Measurements from ENCODE around the gene ZNF804A.
"Not testable (repeated sequence)": the region's sequence is repeated elsewhere in the genome, so short reads cannot be mapped to it uniquely, and the experiment has no call there.

Gene ZNF804A

DNA sequence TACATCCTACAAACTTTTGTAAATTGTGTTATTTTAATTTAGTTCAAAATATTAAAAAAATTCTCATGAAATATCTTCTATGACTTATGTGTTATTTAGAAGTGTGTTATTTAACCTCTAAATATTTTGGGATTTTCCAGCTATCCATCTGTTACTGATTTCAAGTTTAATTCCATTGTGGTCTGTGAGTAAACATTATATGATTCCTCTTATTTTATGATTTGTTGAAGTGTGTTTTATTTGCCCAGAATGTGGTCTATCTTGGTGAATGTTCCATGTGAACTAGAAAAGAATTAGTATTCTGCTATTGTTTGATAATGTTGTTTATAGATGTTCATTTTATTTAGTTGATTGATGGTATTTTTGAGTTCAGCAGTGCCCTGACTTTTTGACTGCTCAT is 136.0 kb downstream of the ZNF804A start:
- no peak for TF ChIP-seq CTCF (IDR thresholded peaks at IDR 0.05; ENCODE audit: insufficient read depth, low read length, missing control alignments)
- H3K4me3 ChIP-seq (ENCODE audit: low read depth, low read length): no peak overlapping the region
- ChIA-PET CTCF (no interaction called here), POLR2A (no interaction called here)
- DNase-seq (ENCODE audit: low read depth, low spot score): no peak

- POLR2A ChIA-PET: no interaction called here
Observed at GRCh38 chr2:184735611-184736010, 137.3 kb downstream of the ZNF804A start.

DNA sequence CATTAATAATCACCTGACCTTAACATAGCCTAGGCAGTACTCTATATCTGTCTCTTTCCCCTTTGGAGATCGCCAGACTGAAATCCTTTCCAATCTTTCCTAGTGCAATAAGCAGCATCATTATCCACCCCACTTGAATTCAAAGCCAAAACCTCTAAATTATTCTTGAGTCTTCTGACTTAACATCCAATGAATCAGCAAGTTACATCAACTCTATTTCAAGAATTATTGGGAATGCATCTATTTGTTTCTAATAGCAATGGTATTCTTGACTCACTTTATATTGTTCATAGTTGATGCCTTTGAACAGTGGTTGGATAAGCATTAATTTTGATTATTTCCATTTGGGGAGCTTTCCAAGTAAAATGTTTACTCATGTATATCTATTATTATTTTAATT is 144.8 kb downstream of the ZNF804A start:
- TF ChIP-seq CTCF (IDR thresholded peaks at IDR 0.05; ENCODE audit: insufficient read depth, low read length, missing control alignments): no peak
- H3K4me3 ChIP-seq (ENCODE audit: low read depth, low read length): no peak overlapping the region
- POLR2A ChIA-PET: no interaction called here
- CTCF ChIA-PET: no interaction called here
- no peak for DNase-seq (ENCODE audit: low read depth, low spot score)

More at GRCh38 chr2:184735611-184736010, 137.3 kb downstream of the ZNF804A start:
- CTCF ChIA-PET: no interaction called here
- TF ChIP-seq CTCF (IDR thresholded peaks at IDR 0.05; ENCODE audit: insufficient read depth, low read length, missing control alignments): no peak
- no peak overlapping the region for H3K4me3 ChIP-seq (ENCODE audit: low read depth, low read length)
- no peak for DNase-seq (ENCODE audit: low read depth, low spot score)

DNA sequence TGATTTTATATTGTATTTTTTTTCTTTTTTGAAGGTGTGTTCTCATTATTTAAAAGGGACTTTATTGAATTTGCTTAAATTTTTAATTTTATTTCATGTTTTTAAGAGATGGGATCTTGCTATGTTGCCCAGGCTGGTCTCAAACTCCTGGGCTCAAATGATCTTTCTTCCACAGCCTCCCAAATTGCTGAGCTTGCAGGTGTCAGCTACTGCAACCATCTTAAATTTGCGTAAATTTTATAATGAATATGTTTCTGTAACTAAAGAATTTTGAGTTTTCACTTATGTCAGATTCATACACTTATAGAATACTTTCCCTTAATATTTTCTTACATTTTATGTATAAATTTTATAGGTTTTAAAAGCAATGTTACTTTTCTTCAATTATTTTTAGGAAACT is 157.8 kb downstream of the ZNF804A start:
- POLR2A ChIA-PET: no interaction called here
- no peak for TF ChIP-seq CTCF (IDR thresholded peaks at IDR 0.05; ENCODE audit: insufficient read depth, low read length, missing control alignments)
- no peak overlapping the region for H3K4me3 ChIP-seq (ENCODE audit: low read depth, low read length)
- no peak for DNase-seq (ENCODE audit: low read depth, low spot score)
- CTCF ChIA-PET: no interaction called here

DNA sequence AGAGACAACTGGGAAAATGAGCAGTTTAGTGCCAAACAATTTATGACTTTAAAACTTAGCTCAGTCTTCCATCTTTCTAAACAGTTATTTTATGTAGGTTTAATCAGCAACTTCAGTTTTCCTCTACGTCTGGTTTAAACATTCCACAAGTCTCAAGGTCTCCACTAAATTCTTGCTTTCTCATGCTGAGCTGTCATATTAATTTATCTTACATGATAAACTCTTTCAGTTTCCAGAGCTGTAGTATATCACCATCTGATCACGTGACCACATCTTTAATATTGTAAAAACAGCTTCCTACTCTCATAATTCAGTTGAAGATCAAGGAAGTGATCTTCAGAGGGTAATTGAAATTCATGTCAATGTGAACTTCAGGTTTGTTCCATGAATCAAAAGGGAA is 158.6 kb downstream of the ZNF804A start:
- no peak for TF ChIP-seq CTCF (IDR thresholded peaks at IDR 0.05; ENCODE audit: insufficient read depth, low read length, missing control alignments)
- H3K4me3 ChIP-seq (ENCODE audit: low read depth, low read length): no peak overlapping the region
- CTCF ChIA-PET: no interaction called here
- DNase-seq (ENCODE audit: low read depth, low spot score): no peak
- POLR2A ChIA-PET: no interaction called here

DNA sequence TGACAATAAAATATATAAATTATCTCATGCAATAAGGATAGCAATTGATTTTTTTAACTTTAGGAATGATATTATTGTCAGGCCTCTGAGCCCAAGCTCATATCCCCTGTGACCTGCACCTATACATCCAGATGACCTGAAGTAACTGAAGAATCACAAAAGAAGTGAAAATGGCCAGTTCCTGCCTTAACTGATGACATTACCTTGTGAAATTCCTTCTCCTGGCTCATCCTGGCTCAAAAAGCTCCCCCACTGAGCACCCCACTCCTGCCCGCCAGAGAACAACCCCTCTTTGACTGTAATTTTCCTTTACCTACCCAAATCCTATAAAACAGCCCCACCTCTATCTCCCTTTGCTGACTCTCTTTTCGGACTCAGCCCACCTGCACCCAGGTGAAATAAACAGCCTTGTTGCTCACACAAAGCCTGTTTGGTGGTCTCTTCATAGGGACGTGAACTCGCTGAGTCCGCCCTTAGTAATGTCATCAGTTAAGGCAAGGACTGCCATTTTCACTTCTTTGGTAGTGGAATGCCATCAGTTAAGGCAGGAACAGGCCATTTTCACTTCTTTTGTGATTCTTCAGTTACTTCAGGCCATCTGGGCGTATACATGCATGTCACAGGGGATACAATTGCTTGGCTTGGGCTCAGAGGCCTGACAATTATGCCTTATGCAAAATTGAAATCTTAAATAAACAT is 161.4 kb downstream of the ZNF804A start:
- CTCF ChIA-PET; POLR2A ChIA-PET; H3K4me3 ChIP-seq (ENCODE audit: low read depth, low read length); DNase-seq (ENCODE audit: low read depth, low spot score): not testable (repeated sequence)

- ChIA-PET CTCF (no interaction called here), POLR2A (no interaction called here)
- DNase-seq (ENCODE audit: low read depth, low spot score): no peak
- no peak for TF ChIP-seq CTCF (IDR thresholded peaks at IDR 0.05; ENCODE audit: insufficient read depth, low read length, missing control alignments)
- no peak overlapping the region for H3K4me3 ChIP-seq (ENCODE audit: low read depth, low read length)
Observed at GRCh38 chr2:184760931-184761330, 162.6 kb downstream of the ZNF804A start.

All from AG04449 (cell line).